HG02798 (cell line): ENCODE data around the gene CLEC11A.

Experiments
- ATAC-seq: cut with Tn5 transposase; IDR thresholded peaks from one replicate; pipeline ENCODE4 v1.9.1; 2021; ENCODE audit warnings: mild to moderate bottlenecking; ENCODE audit not compliant: unreplicated experiment, poor library complexity

Gene CLEC11A

DNA sequence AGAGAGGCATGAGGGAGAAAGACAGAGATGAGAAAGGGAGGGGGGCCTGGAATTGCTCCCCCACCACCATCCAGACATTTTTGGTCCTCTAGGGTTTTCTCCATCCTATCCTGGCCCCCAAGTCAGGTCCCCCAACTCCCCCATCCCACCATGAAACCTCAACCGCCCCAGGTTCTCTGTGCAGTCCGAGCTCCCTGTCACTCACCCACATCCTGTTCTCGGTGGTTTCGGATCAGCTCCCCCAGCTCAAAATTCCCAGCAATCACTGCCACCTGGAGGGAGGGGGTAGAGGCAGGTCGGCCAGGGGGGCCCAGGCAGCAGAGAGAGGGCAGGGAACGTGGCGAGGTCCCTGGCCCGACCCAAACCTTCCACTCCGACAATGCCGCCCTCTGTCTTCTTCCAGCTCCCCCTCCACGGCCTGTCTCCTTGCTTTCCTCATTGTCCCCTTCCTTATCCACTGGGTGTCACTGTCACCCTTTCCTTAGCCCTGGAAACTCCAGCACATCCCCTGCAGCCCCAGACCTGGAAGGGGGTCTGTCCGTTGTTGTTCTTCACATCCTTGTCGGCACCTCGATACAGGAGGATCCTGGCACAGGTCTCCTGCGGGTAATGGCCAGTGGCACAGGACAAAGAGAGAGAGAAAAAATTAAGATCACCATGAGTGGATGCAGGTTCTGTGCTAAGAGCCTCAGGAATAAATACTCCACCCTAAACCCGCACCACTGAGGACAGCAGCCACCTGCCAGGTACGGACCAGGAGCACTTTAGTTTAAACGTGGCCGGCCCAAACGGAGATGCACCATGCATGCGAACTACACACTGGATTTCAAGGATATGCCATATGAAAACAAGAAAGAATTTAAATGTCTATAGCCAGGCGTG, 19.0 kb upstream of the CLEC11A start:
- no peak for ATAC-seq

DNA sequence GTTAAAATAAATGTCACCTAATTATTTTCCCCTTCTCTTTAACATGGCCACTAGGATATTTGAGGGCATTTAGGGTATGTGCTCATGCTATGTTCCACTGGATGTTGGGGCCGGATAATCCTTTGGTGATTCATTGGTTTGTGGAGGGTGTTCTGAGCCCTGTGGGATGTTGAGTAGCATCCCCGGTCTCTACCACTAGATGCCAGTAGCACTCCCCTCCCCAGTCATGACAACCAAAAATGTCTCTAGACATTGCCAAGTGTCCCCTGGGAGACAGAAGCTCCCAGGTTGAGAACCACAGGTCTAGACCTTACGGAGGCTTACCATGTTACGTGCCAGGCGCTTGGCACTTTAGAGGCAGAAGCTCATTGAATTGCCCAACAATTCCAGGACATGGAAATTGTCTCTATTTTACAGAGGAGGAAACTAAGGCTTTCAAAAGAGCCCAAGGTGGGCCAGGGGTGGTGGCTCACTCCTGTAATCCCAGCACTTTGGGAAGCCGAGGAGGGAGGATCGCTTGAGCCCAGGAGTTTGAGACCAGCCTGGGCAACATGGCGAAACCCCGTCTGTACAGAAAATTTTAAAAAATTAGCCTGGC, 17.6 kb upstream of the CLEC11A start:
- ATAC-seq, result no peak

DNA sequence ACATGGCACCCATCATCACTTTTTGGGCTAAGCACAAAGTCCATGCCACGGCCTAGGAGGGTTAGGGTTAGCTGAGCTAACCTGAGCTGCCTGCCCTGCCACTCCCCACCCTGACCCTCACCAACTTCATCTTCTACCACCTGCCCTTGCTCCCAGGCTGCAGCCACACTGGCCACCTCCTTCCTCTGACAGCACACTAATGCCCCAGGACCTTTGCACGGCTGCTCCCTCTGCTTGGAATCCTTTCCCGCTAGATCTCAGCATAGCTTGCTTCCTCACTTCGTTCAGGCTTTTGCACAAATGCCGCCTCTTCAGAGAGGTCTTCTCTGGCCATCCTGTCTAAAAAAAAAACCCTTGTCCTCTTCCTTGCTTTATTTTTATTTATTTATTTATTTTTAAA, 16.8 kb upstream of the CLEC11A start:
- ATAC-seq, result no peak

DNA sequence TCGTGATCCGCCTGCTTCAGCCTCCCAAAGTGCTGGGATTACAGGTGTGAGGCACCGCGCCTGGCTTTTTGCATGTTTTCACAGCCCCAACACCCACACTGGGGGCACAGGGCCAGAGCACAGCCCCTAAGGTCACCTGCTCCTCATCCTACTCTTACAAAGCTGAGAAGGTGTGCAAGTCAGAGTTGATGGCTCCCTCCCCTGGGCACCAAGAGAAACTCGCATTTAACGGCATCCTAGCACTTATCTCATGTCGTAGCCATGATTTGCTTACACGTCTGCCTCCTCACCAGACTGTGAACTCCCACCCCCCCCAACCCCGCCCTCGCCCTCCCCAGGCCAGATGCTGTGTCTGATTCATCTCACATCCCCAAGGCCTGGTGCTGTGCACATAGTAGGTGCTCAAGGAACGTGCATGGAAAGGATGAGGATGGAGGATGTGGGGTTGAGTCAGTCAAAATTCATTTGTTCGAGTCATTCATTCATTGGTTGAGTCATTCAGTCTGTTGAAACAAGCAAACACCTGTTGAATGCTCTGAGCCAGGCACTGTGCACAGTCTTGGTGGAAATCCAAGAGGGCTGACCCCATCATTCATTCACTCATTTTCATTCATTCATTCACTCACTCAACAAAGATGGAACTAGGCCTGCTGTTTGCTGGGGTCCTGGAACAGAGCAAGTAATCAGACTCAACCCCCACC, 14.8 kb upstream of the CLEC11A start:
- ATAC-seq, result no peak

DNA sequence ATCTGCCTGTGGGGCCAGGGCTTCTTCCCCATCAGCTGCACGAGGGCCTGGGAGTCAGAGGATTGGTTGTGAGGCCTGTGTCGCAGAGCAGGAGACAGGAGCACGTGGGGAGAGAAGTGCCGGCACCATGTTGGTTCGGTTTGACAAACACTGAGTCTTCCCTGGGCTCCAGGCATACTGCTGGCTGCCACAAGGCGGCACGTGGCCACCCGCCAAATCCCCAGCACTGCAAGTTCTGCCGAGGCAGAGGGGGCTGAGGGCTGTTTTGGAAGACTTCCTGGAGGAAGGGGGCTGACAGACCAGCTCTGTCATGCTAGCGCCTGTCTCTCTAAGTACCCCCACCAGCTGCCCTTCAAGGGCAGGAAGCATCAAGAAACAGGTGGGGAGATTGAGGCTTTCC, 13.1 kb upstream of the CLEC11A start:
- ATAC-seq, result no peak

DNA sequence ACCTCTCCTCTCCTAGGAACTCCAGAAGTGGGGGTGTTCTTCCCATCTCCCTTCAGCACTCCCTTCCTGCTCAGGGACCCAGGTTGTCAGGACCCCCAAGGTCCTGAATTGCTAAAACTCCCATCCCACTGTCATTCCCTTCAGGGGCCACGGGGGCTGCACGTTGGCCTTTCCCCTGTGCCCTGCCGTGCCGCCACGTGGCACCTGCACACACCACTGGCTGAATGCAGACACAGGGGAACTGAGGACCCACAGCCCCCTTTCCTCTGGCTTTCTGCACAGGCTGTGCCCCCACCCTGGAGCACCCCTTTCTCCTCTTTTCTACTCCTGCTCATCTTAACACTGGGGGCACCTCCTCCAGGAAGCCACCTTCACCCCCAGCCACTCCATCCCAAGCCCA, 12.6 kb upstream of the CLEC11A start:
- no peak for ATAC-seq

DNA sequence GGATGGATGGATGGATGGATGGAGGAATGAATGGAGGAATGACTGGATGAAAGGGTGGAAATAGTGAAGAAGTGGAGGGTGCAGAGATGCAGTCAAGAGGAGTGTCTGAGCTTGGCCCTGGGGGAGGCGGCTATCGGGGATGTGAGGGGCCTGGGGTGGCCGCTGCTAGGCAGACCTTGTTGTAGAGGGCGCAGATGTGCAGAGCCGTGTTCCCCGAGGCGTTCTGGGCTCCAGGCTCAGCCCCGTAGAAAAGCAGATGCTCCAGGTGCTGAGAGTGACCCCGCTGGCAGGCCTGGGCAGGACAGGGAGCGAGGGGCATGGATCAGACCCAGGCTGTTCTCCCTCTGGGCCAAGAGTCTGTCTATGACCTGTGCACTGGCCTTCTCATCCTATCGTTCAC, 12.0 kb upstream of the CLEC11A start:
- no peak for ATAC-seq

DNA sequence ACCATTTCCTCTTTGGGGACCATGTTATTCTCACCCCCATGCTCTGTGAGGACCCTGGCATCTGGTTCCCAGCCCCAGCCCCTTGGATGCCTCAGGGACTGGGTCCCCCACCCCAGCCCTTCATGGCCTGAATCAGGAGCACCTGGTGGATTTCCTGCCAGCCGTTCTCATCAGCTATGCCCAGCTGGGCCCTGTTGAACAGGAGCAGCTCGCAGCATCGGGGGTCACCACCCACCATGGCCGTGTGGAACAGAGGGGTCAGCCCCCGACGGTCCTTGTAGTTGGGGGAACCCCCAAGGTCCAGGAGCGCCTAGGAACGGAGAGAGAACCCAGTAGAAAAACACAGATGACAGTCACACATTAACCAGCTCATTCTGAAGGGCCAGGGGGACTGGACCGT, 11.4 kb upstream of the CLEC11A start:
- ATAC-seq, result no peak

DNA sequence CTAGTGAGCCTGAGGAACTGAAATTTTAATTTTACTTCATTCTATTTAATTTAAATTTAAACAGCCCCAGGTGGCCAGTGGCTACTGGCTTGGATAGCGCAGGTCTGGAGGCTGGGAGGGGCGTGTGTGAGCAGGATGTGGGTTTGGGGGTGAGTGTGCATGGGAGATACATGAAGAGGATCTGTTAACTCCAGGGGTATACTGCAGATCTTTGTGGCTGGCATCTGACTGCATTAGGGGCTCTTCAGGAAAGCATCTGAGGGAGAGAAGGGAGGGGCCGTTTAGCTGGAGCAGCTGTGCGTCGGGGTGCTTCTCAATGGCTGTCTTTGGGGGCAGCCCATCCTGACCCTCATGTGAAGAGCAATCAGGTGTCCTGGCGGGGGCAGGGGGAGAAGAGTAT, 10.3 kb upstream of the CLEC11A start:
- no peak for ATAC-seq

DNA sequence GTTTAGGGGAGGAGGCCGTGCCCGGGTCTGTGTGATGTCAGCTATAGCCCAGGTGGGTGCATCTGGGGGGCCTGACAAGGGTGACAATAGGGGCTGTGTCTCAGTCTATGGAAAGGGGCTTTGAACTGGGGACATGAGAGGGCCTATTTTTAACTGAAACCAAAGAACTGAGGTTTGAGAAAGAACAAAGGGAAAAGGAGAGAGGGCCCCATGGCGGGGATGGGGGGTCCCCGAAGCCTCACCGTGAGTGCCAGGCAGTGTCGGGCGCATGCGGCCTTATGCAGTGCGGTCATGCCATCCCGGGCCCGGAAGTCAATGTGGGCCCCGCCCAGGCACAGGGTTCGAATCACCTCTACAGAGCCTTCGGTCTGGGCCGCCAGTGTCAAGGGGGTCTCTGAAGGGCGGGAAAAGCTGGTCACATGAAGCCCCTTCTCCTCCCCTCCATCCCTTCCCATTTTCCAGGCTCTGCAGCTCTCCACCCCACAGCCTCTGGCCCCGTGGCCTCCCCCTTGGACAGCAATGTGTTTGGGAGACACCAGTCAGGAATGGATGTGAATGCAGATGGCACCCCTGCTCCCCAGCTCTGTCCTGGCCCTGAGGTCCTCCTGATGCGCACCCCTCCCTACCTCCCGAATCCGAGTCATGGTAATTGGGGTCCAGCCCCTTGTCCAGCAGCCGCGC, 9.5 kb upstream of the CLEC11A start:
- no peak for ATAC-seq

DNA sequence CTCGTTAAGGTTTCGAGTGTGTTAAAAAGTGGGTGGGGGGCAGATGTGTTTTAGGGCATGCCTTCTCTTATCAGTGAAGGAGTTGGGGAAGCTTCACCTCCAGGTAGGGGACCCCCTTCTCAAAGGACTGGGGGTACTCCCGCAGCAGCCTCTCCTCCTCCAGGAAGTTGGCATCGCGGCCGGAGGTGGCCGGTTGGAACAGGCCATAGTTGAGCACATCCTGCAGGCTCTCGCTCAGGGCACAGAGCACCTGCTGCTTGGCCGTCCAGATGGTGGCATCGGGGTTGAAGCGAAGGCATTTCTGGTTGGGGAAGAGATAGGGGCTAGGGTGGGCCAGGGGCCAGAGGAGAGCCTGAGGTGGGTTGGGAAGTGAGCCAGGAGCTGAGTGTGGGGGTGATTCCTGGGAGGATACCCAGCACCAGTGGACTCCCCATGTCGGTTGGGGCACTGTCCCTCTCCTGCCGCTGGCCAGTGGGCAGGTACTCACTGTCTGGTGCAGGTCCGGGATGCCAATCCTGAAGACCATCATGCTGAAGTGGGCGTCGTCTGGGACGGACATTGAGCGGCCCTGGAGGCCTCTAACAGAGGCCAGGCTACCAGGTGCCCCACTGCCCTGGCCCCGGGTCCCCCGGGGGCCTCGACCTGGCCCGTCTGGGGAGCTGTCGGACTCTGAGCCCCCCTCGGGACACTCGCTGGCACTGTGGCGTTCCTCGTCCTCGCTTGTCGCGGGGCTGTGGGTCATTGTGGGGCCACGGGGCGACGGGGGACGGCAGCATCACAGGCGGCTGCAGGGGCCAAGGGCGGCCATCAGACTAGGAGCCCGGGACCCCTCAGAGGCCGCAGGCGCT, 6.8 kb upstream of the CLEC11A start:
- ATAC-seq, result no peak

DNA sequence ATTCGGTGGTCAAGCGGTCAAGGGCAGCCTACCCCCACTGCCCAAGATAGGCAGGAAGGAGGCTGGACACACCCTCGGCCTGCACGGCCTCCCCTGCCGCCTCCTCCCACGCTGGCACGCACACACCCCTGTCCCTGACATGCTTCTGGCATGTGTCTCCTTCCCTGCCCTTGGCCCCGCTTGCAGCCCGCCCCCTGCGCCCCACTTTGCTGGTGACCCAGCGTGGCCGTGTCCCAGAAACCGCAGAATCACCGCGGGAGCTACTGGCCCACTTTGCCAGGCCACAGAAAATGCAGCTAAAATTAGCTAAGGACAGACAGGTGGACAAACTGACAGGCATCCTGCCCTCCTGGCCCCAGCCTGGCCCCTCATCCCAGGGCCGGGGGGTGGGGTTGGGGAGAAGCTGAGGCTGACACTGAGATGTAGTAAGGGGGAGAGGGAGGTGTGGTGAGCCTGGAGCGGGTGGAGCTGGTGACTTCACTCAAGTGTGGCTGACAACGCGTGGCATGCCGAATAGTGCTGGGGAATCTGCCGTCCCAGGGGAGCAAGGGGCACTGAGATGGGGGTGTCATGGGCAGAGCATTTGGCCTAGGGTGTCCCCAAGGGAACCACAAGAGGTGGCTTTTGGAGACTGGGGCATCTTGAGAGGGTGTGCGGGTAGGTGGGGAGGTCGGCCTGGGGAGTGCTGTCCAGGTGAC, 6.0 kb upstream of the CLEC11A start:
- no peak for ATAC-seq

DNA sequence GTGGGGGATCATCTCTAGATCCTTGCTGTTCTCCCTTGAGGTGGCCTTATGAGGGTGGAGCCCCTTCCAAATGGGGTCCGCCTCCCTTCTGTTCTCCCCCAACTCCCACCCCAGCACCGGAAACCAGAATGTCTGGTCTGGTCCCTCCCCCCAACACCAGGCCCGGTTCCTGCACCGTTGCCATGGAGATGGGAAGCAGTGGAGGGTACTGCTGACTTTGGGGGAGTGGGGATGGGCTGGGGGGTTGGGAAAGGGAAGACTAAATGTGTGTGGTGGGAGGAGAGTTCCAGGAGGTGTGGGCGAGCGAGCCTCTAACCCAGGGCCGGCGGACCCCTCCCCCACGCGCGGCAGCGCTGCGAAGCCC, 5.3 kb upstream of the CLEC11A start:
- no peak for ATAC-seq

DNA sequence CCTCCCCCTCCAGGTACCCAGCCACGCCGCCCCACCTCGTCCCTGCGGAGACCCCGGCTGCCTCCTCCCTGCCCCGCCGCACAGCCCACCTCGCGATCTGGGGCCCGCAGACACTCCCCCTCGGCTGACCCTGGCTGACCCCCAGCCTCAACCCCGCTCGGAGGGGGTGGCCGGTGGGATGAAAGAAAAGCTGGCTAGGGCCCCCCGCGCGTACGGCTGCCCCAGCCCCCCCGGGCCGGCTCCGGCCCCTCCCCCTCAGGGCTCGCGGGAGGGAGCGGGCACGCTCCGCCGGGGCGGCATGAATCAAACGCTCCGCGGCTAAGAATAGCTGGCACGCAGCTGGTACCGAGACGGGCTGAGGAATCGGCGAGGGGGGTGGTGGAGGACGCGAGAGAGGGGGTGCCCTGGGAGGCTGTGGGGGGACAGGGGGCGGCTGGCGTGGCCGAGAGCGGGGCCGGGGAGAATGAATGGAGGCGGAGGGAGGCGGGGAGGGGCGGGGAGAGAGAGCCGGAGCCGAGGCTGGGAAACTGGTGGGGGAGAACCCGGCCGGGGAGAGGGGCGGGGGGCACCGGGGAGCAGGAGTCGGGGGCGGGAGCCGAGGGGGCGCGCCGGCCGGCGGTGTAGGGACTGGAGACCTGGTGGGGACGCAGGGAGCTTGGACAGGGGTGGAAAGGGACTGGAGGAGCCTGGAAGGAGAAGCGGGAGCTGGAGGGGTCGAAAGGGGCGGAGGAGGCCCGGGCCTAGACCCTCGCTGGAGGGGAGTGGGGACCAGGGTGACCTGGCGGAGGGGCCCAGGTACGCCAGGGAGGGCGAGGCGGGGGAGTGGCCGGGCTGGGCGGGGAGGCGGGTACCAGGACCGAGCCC, 4.7 kb upstream of the CLEC11A start:
- ATAC-seq, result no peak

DNA sequence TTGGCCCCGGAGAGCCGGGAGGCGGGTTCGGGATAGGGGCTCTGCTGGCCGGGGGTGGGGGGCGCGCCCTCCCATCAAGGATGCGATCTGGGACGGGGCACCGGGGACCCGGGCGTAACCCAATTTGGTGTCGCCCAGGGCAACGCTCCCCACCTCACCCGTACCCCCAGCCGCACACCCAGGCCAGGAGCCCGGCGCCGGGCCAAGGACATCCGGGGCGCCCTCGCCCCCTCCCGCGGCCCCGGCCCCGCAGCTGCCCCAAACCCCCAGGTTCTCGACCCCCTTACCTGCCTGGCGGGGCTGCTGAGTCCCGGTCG, 4.1 kb upstream of the CLEC11A start:
- ATAC-seq, result no peak

DNA sequence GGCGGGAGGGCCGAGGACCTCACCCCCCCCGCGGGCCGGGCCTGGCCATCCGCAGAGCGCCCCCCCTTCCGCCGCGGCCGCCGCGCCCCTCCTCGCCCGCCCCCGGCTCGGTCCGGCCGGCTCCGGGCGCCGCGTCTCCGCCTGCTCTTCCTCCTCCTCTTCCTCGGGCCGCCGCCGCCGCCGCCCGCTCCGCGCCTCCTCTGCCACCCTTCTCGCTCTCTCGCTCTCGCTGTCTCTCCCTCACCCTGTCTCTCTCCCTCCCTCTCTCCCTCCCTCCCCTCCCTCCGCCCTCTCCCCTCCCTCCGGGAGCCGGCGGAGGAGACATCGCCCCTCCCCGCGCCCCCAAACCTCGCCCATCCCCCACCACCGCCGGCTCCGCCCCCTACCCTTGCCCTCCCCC, 3.6 kb upstream of the CLEC11A start, which contains the start of gene SHANK1:
TSS of gene SHANK1 (minus strand) at position 237 of the 400 bp plus-strand sequence. CDS start 2,883 bp downstream, outside the sequence.
- no peak for ATAC-seq

DNA sequence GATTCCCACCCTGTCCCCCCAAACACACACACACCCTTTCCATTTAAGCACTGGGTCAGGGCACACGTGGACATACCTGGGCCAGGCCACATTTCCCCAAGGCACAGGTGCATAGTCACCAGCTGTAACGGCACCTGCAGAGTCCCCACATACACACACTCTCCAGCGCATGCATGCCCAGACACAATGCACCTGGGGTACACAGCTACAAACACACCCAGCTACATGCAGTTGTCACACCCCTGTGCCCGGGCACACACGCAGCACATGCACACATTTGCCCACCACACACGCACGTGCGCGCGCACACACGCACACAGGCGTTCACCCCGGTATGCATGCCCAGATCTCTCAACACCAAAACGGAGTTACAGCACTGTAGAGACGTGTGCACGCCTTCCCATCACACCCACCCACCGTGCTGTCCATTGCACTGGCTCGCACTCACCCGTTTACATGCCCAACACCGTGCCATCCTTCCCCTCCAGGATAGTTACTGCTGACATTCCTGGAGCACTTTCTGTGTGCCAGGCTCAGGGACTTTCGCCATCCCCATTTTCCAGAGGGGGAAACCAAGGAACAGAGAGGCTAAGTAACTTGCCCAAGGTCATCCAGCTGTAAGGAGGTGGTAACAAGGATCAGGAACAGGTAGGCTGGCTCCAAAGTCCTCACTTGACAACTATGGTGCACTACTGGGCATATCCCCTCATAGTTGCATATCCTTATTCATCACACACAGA, 2.8 kb upstream of the CLEC11A start:
- ATAC-seq, result no peak

DNA sequence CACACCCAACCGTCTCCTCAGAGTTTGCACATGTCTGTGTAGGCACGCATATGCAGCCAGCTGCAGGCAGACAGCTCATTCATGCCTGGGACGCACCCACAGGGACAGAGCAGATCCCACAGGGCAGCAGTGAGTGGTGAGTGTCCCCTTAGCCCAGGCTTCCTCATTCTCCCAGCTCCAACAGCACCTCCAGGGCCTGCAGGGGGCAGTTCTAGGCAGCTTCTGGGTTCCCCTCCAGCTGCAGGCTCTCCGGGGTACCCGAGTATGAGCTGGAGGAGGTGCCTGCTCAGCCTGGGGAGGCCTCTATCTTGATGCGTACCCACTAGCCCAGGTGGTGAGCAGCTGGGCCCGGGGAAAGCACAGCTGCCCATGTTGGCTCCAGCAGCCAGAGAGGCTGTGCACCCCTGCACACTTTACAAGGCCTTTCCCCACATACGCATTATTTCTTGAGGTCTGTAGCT, 2.2 kb upstream of the CLEC11A start:
- no peak for ATAC-seq
